SK-N-SH treated with all-trans-retinoic acid at 6 μM for 48 hours (cell line): Measurements from ENCODE around the gene NXF2B.

Experiments used
- ARNTL ChIP-seq: fragments of 450-650 bp; formaldehyde crosslinking; IDR thresholded peaks from 2 replicates; pipeline ENCODE4 v1.5.0; 2020; ENCODE audit warnings: low read depth, mild to moderate bottlenecking, moderate library complexity, borderline replicate concordance
- BACH2 ChIP-seq: fragments of 250-450 bp; sonication (Bioruptor Pico); IDR thresholded peaks from 2 replicates; pipeline ENCODE4 v1.9.0; 2021; ENCODE audit warnings: mild to moderate bottlenecking, borderline replicate concordance
- CREB5 ChIP-seq: fragments of 250-450 bp; sonication (Bioruptor Pico); IDR thresholded peaks from 2 replicates; pipeline ENCODE4 v1.5.1; 2020; ENCODE audit warnings: low read depth, mild to moderate bottlenecking, moderate library complexity
- ESRRG ChIP-seq: fragments of 250-450 bp; sonication (Bioruptor Pico); IDR thresholded peaks from 2 replicates; pipeline ENCODE4 v1.6.1; 2021; ENCODE audit warnings: mild to moderate bottlenecking
- ISL1 ChIP-seq: fragments of 250-450 bp; sonication (Bioruptor Pico); IDR thresholded peaks from 2 replicates; pipeline ENCODE4 v2.1.2; 2022; ENCODE audit warnings: mild to moderate bottlenecking, moderate library complexity
- PATZ1 ChIP-seq: fragments of 250-450 bp; sonication (Bioruptor Pico); IDR thresholded peaks from 2 replicates; pipeline ENCODE4 v1.8.0; 2020; ENCODE audit warnings: mild to moderate bottlenecking, moderate library complexity, borderline replicate concordance
- RARB ChIP-seq: fragments of 250-450 bp; sonication (Bioruptor Pico); IDR thresholded peaks from 2 replicates; pipeline ENCODE4 v1.8.0; 2021; ENCODE audit warnings: mild to moderate bottlenecking, moderate library complexity
- SNAI2 ChIP-seq: fragments of 250-450 bp; sonication (Bioruptor Pico); IDR thresholded peaks from 2 replicates; pipeline ENCODE4 v1.5.0; 2020; ENCODE audit warnings: mild to moderate bottlenecking, moderate library complexity
- TCF4 ChIP-seq: fragments of 250-450 bp; sonication (Bioruptor Pico); IDR thresholded peaks from 2 replicates; pipeline ENCODE4 v1.8.0; 2021; ENCODE audit warnings: mild to moderate bottlenecking, moderate library complexity, borderline replicate concordance
- ZFP3 ChIP-seq: fragments of 250-450 bp; sonication (Bioruptor Pico); IDR thresholded peaks from 2 replicates; pipeline ENCODE4 v1.5.0; 2020; ENCODE audit warnings: mild to moderate bottlenecking, moderate library complexity
- ZFP30 ChIP-seq: fragments of 450-650 bp; formaldehyde crosslinking; IDR thresholded peaks from 2 replicates; pipeline ENCODE4 v1.5.0; 2022; ENCODE audit warnings: mild to moderate bottlenecking, moderate library complexity
- ZNF565 ChIP-seq: fragments of 450-650 bp; formaldehyde crosslinking; conservative IDR thresholded peaks from 2 replicates; pipeline ENCODE4 v1.5.0; 2020; ENCODE audit warnings: low read depth, mild to moderate bottlenecking, moderate library complexity
- ZNF70 ChIP-seq: fragments of 450-650 bp; formaldehyde crosslinking; IDR thresholded peaks from 2 replicates; pipeline ENCODE4 v1.5.0; 2020; ENCODE audit warnings: mild to moderate bottlenecking, moderate library complexity
- ZNF8 ChIP-seq: fragments of 450-650 bp; formaldehyde crosslinking; IDR thresholded peaks from 2 replicates; pipeline ENCODE4 v1.5.0; 2020; ENCODE audit warnings: mild to moderate bottlenecking, moderate library complexity

- no peak for TF ChIP-seq ZFP3 (CRISPR knock-in tag)
- no peak for TF ChIP-seq ARNTL
- TF ChIP-seq ZNF70 (CRISPR knock-in tag), result no peak
- TF ChIP-seq ZNF565 (CRISPR knock-in tag), result no peak
- TF ChIP-seq CREB5, result no peak
- TF ChIP-seq BACH2 (CRISPR knock-in tag), result no peak
- TF ChIP-seq ESRRG (CRISPR knock-in tag), result no peak
- TF ChIP-seq SNAI2 (CRISPR knock-in tag), result no peak
- TF ChIP-seq PATZ1 (CRISPR knock-in tag), result no peak
- no peak for TF ChIP-seq TCF4 (CRISPR knock-in tag)
- TF ChIP-seq RARB (CRISPR knock-in tag), result no peak
- no peak for TF ChIP-seq ZFP30 (CRISPR knock-in tag)
- no peak for TF ChIP-seq ZNF8 (CRISPR knock-in tag)
- no peak for TF ChIP-seq ISL1 (CRISPR knock-in tag)
Measured at GRCh38 chrX:102339312-102340298, 100.2 kb downstream of the NXF2B start.
